HG02973 (cell line): ENCODE results near the gene CYREN.
"Not testable (repeated sequence)": the region's sequence is repeated elsewhere in the genome, so short reads cannot be mapped to it uniquely, and the experiment has no call there.

Source experiments
- ATAC-seq: cut with Tn5 transposase; IDR thresholded peaks from one replicate; pipeline ENCODE4 v1.9.1; 2021; ENCODE audit warnings: moderate library complexity; ENCODE audit not compliant: unreplicated experiment

The CYREN gene

GRCh38 chr7:135170274-135170997 lies at the start of gene CYREN:
Gene CYREN, minus strand, starts transcription at chr7:135170707. Its CDS starts 1,785 bp downstream, at chr7:135168922.
- peak; percentile 78 for ATAC-seq

- no peak for ATAC-seq
Observed at GRCh38 chr7:135217645-135218509, 47.4 kb upstream of the CYREN start.

- ATAC-seq: no peak
Observed at GRCh38 chr7:135215698-135216097, 45.2 kb upstream of the CYREN start.

- ATAC-seq: no peak
Observed at GRCh38 chr7:135215180-135215579, 44.7 kb upstream of the CYREN start.

- no peak for ATAC-seq
Observed at GRCh38 chr7:135213831-135214230, 43.3 kb upstream of the CYREN start.

GRCh38 chr7:135211946-135212685 lies 41.6 kb upstream of the CYREN start:
- ATAC-seq: not testable (repeated sequence)

- peak; percentile 78 for ATAC-seq
Observed at GRCh38 chr7:135211179-135211945, 40.9 kb upstream of the CYREN start, which contains the start of gene WDR91. Gene WDR91, minus strand, starts transcription at chr7:135211526. Its CDS starts 24 bp downstream, at chr7:135211502.

GRCh38 chr7:135210888-135211178 lies 40.3 kb upstream of the CYREN start:
- no peak for ATAC-seq

GRCh38 chr7:135209225-135209834 lies 38.8 kb upstream of the CYREN start:
- no peak for ATAC-seq

- ATAC-seq: no peak
Observed at GRCh38 chr7:135208102-135208793, 37.7 kb upstream of the CYREN start.

- ATAC-seq: no peak
Observed at GRCh38 chr7:135207406-135208101, 37.0 kb upstream of the CYREN start.

- peak; percentile 33 for ATAC-seq
Observed at GRCh38 chr7:135206941-135207391, 36.5 kb upstream of the CYREN start.

- no peak for ATAC-seq
Observed at GRCh38 chr7:135205850-135206249, 35.3 kb upstream of the CYREN start.

GRCh38 chr7:135204876-135205275 lies 34.4 kb upstream of the CYREN start:
- ATAC-seq: no peak

GRCh38 chr7:135204341-135204749 lies 33.8 kb upstream of the CYREN start:
- no peak for ATAC-seq

- no peak for ATAC-seq
Observed at GRCh38 chr7:135201350-135201749, 30.8 kb upstream of the CYREN start.

GRCh38 chr7:135200821-135201331 lies 30.4 kb upstream of the CYREN start:
- ATAC-seq: no peak

GRCh38 chr7:135199439-135199838 lies 28.9 kb upstream of the CYREN start:
- ATAC-seq: no peak
